Stimulated activated CD8-positive, alpha-beta memory T cell treated with anti-CD3 and anti-CD28 coated beads, Interleukin-7, amount 100 ng/mL, for 24 hours (primary cell): Measurements from ENCODE around the gene NAT8L.

Experiments
- DNase-seq: peaks from one replicate; pipeline ENCODE4 v3.0.0-alpha.2; 2020; ENCODE audit warnings: low read depth

NAT8L gene

GRCh38 chr4:2075987-2076907 is 17.1 kb downstream of the NAT8L start:
- DNase-seq: no peak

GRCh38 chr4:2076908-2077536 is 17.9 kb downstream of the NAT8L start:
- DNase-seq: no peak

DNA sequence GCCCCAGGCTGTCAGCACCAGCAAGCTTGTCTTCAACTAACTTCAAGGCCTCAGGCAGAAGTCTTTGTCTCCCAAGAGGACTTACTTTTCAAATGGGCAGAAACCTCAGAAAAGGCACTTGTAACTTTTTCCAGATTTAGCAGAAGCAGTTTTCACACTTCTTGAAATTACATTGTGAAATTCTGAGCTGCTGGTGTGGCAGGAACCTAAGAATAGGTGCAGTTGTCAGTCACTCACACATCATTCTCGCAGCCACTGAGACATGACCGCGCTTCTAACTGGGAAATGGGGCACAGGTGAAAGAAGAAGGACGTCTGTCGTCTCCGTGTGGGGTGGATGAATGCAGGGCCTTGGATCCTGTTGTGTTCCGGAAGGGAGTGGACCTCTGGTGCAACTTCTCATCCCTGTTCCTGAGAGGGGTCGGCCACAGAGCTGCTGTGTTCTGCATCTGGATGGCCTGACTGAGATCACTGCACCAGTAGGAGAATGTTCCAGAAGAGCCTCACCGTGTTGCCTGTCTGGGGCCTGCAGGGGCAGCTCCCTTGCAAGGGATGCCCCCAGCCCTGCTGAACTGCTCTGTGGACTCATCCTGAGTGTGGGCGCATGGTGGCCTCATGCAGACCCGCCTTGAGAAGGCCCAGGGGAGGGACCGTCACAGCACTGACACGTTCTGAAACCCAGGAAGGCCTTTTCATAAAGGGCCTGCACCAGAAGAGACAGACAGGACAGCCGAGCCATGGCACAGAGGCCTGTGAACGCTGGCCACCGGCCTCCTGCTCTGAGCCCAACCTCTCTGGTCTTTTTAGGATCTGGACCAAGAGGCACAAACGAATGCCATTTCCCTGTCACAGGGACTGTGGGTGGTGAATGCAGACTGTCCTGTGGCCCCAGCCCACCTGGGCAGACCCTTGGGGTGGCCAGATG is 18.7 kb downstream of the NAT8L start:
- DNase-seq: no peak

GRCh38 chr4:2078584-2078983 is 19.5 kb downstream of the NAT8L start:
- DNase-seq: no peak

DNA sequence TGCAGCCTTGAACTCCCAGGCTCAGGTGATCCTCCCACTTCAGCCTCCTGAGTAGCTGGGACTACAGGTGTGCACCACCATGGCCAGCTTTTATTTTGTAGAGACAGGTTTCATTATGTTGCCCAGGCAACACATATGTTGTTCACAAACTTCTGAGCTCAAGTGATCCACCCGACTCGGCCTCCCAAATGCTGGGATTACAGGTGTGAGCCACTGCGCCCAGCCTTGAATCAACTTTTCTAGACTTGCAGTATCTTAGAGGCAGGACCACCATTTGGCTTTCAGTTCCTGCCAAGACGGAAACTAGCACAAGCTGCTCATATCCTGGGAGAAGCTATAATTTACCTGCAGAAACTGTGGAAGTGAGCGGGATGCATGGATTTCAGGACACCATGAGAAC is 19.9 kb downstream of the NAT8L start:
- no peak for DNase-seq

DNA sequence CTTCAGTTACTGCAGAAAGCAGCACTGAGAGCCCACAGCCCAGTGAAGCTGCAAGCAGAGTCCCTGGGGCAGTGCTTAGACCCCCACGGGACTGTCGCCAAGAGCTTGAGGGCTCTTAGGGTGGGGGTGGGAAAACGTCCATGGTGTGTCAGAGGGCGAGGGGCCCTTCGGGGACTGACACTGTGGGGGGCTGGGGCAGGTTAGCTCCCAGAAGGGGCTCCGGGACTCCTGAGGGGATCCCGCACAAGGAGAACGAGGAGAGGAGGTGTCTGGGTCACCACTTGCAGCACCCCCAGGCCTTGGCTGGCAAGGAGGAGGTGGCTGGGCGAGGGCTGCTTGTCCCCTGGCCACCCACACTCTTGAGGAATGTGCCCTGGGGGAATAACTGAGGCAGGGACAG is 20.8 kb downstream of the NAT8L start:
- DNase-seq: no peak

DNA sequence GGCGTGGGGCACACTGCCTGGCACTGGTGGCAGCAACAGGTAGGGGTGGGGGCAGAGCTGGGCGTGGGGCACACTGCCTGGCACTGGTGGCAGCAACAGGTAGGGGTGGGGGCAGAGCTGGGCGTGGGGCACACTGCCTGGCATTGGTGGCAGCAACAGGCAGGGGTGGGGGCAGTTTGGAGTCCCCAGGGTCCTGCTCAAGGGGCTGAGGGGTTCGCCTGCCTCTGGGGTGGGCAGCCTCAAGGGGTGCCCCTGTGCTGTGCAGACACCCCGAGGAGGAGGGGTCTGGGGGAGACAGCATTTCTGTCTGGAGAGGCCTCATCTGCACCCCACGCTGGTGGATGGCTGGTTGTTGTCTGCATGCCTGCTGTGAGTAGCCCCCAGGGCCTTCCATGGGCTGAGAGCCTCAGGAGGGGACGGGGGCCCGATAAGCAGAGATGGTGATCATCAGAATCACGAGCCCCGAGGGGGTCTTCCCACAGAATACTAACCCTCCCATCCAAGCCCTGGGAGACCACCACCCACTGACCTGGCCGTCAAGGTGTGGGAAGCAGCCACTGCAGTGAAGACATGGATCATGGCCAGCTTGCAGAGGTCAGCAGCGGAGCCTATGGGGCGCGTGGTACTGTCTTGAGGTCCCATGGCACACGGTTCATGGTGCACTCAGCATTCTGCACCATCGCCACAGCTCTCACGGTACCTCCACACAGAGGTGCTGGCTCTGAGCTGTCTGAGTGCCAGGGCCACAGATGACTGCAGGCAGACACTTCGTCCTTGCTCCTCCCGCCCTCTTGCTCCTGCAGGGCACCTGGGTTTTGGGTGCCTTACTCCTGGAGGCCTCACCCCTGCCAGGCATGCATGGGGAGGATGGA is 21.5 kb downstream of the NAT8L start:
- DNase-seq: no peak

DNA sequence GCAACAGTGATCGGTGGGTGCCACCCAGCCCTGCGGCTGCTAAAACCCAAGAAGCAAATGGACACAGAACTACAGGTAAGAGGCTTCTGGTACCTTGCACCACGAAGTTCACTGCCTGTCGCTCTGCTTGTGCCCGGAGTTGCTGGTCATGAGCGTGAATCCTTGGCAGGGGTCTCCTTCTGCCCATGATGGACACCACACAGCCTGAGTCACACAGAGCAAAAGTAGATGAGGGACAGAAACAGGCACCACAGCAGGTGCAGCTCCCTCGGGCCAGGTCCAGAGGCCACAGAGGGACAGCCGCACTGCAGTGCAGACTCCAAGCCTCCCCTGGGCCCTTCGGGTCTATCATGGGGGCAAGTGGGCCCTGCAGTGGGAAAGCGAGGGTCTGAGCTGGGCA is 22.4 kb downstream of the NAT8L start:
- no peak for DNase-seq

DNA sequence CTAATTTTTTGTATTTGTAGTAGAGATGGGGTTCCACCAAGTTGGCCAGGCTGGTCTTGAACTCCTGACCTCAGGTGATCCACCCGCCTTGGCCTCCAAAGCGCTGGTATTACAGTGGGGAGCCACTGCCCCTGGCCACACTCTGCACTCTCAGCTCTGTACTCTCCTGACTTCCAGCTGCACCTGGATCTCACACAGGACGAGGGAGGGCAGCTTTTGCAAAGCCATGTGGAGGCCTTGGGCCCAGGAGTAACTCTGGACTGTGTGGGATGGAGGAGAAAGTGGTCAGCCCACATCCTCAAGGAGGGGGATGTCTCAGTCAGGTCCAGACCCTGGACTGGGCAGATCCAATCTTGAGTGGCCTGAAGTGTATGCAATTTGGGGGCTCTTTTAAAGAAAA is 23.0 kb downstream of the NAT8L start:
- DNase-seq: no peak

GRCh38 chr4:2082627-2083026 is 23.5 kb downstream of the NAT8L start:
- no peak for DNase-seq

DNA sequence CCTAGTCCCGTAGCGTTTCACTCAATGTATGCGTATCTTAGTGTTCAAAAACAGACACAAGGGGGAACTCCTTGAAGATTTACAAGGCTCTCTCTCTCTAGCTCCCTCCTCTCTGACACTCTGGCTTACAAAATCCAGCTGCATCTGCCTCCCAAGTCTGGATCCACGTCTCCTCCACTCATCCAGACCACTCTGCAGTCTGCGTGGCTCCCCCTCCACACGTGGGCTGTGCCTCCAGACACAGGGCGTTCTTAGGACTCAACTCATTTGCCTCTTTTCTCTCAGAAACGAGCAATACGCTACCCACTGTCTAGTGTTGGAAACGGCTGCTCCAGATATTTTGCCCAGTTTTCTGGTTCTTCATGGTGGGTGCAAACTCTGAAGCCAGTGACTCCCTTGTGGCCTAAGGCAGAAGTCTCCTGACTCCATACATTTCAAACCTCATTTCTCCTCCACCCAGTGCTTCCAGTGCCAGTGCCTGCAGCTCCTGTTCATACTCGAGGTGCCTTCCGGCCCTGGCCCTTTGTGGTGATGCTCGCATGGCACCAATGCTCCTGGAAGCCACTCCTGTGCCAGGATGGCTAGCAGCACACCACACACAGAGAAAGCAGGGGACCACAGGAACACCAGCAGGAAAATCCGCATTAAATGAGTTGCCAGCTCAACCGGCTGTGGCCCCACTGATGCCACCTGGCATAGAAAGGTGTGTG is 24.1 kb downstream of the NAT8L start:
- DNase-seq: no peak

- no peak for DNase-seq
These were observed 24.7 kb downstream of the NAT8L start for GRCh38 chr4:2083826-2084160.

- DNase-seq: no peak
These were observed 25.2 kb downstream of the NAT8L start for GRCh38 chr4:2084316-2084715.

- no peak for DNase-seq
These were observed 26.4 kb downstream of the NAT8L start for GRCh38 chr4:2085496-2085901.

GRCh38 chr4:2087170-2087569 is 28.0 kb downstream of the NAT8L start:
- DNase-seq: no peak

DNA sequence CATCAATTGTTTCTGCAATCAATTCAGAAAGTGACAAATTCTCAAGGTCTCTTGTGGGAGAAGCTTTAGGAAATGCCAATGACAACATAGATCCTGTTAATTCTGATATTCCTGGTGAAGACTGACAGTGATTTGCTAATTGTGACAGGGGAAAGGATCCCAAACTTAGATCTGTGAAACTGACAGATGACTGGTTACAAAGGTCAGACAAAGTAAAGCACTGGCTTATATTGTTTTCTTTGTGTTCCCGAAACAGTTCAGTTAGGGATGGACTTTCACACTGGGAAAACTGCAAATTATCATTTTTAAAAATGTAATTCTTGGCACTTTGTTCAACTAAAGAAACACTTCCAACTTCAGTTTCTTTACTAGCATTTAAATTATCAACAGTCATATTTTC is 30.1 kb downstream of the NAT8L start:
- no peak for DNase-seq

DNA sequence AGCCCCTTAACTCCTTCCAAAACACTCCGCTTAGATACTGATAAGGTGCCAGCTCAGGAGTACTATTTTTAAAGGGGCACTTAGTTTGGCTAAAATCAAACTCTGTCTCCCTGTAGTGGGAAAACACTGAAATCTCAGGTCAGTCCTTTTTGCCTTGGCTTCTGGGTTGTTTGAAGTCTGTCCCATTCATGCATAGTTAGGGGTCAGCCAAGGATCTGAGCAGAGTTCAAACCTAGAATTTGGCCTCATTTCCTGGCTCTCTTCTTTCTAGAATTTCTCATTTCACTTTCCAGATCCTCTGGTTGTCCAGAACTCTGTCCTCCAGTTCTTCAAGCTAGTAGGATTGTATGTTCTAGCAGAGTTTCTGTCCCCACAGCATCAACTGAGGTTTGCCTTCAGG is 31.5 kb downstream of the NAT8L start:
- DNase-seq: no peak

DNA sequence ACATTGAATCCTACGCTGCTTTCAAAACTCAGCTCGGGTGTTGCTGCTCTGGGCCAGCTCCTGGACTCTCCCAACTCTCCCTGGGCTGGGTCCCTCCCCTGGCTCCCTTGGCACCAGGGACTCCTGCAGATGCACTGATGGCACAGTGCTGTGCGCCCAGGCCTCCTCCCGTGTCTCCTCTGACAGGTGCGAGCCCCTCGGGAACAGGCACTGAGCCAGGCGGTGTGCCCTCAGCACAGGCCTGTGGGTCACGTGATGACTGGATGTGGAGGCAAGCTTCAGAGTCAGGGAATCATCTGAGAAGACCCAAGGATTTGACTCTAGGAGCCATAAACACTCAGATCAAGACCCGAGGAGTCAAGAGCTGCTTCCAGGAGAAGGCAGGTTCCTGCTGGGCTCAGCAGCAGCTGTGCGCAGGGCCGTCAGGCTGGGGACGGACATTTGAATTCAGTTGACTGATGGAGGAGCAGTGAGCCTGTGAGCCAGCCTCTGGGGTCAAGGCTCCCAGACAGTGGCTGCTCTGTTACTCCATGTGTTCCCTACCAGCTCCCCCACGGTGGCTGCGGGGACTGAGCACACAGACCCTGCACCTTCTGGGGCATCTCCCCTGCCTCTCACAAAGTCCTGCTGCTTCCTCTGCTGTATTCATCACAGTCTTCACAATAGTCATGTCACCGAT is 33.0 kb downstream of the NAT8L start:
- no peak for DNase-seq

GRCh38 chr4:2092669-2093053 is 33.5 kb downstream of the NAT8L start:
- no peak for DNase-seq

- DNase-seq: no peak
These were observed 34.1 kb downstream of the NAT8L start for GRCh38 chr4:2093265-2093664.

DNA sequence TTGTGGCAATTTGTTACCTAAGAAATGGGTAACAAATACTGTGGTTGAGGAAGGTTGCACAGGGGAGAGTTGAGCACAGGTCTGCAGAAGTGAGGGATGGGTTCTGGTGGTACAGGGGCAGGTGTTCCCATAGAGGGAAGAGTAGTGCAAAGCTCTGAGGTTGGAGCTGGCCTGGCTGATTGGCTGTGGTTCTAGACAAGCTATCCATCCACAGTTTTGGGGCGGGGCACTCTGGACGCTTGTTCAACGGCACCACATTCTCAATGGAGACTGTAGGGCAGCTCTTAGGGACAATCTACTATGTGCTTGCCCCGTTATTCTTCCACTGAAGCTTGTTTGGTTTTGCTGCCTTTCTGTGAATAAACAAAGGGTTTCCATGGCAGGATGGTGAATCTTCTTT is 35.4 kb downstream of the NAT8L start:
- DNase-seq: no peak
